T follicular helper cell (primary cell): ENCODE results near the gene HYAL3.

ENCODE experiments used
- DNase-seq: peaks from one replicate; pipeline ENCODE4 v3.0.0-alpha.2; 2020; ENCODE audit warnings: low read depth

Gene HYAL3

GRCh38 chr3:50330330-50330729, 31.1 kb upstream of the HYAL3 start:
- DNase-seq, result no peak

- peak; percentile 93 for DNase-seq
Observed at GRCh38 chr3:50327943-50328691, 28.9 kb upstream of the HYAL3 start, which contains the start of gene TUSC2. Gene TUSC2 (minus strand): TSS chr3:50328223. CDS start chr3:50328099, 124 bp downstream.

- DNase-seq, result no peak
Observed at GRCh38 chr3:50327129-50327528, 27.9 kb upstream of the HYAL3 start.

- no peak for DNase-seq
Observed at GRCh38 chr3:50326182-50326541, 27.0 kb upstream of the HYAL3 start.

GRCh38 chr3:50325497-50326181, 26.4 kb upstream of the HYAL3 start:
- DNase-seq, result no peak

GRCh38 chr3:50325113-50325480, 25.9 kb upstream of the HYAL3 start:
- no peak for DNase-seq

- DNase-seq, result peak; percentile 33
Observed at GRCh38 chr3:50324351-50325112, 25.3 kb upstream of the HYAL3 start.

GRCh38 chr3:50323614-50324199, 24.5 kb upstream of the HYAL3 start:
- no peak for DNase-seq

- DNase-seq, result no peak
Observed at GRCh38 chr3:50323092-50323600, 23.9 kb upstream of the HYAL3 start.

- no peak for DNase-seq
Observed at GRCh38 chr3:50322386-50323091, 23.3 kb upstream of the HYAL3 start, which contains the start of gene HYAL2. Gene HYAL2 (minus strand): TSS chr3:50322745. CDS start chr3:50320489, 2,256 bp downstream.

GRCh38 chr3:50322115-50322385, 22.8 kb upstream of the HYAL3 start:
- no peak for DNase-seq

GRCh38 chr3:50321336-50322114, 22.3 kb upstream of the HYAL3 start:
- DNase-seq, result peak; percentile 71

- peak; percentile 30 for DNase-seq
Observed at GRCh38 chr3:50320853-50321335, 21.7 kb upstream of the HYAL3 start.

GRCh38 chr3:50319894-50320625, 20.9 kb upstream of the HYAL3 start:
- DNase-seq, result no peak

- no peak for DNase-seq
Observed at GRCh38 chr3:50319181-50319893, 20.1 kb upstream of the HYAL3 start.

GRCh38 chr3:50318615-50319014, 19.4 kb upstream of the HYAL3 start:
- no peak for DNase-seq

- no peak for DNase-seq
Observed at GRCh38 chr3:50318163-50318562, 19.0 kb upstream of the HYAL3 start.

GRCh38 chr3:50317300-50317699, 18.1 kb upstream of the HYAL3 start:
- DNase-seq, result no peak

GRCh38 chr3:50316657-50317242, 17.5 kb upstream of the HYAL3 start:
- DNase-seq, result peak; percentile 51
